Osteocyte (in vitro differentiated cells): ENCODE measurements around the gene NEUROD2. TPM values are rescaled to one million over a fixed set of nuclear protein-coding genes. Genes with fewer than 3 reads are reported as not detected.

ENCODE experiments used
- DNase-seq: peaks from one replicate; pipeline ENCODE4 v3.0.0; 2021; ENCODE audit warnings: mixed read lengths; ENCODE audit not compliant: unreplicated experiment; ENCODE audit errors: extremely low spot score
- H3K27ac Mint-ChIP-seq: one replicate; pipeline ENCODE4 v1.8.0; 2021; ENCODE audit warnings: mild to moderate bottlenecking, mixed read lengths; ENCODE audit not compliant: unreplicated experiment
- H3K27me3 Mint-ChIP-seq: one replicate; pipeline ENCODE4 v1.8.0; 2021; ENCODE audit warnings: mixed read lengths; ENCODE audit not compliant: unreplicated experiment
- H3K36me3 Mint-ChIP-seq: one replicate; pipeline ENCODE4 v1.8.0; 2021; ENCODE audit warnings: mixed read lengths; ENCODE audit not compliant: unreplicated experiment
- H3K4me1 Mint-ChIP-seq: one replicate; pipeline ENCODE4 v1.8.0; 2021; ENCODE audit warnings: mixed read lengths; ENCODE audit not compliant: unreplicated experiment
- H3K4me3 Mint-ChIP-seq: one replicate; pipeline ENCODE4 v1.8.0; 2021; ENCODE audit warnings: mild to moderate bottlenecking, moderate library complexity, mixed read lengths; ENCODE audit not compliant: unreplicated experiment
- H3K9me3 Mint-ChIP-seq: one replicate; pipeline ENCODE4 v1.8.0; 2021; ENCODE audit warnings: mixed read lengths; ENCODE audit not compliant: unreplicated experiment
- CTCF ChIP-seq: fragments of 200-600 bp; sonication (generic); IDR thresholded peaks from 2 replicates; pipeline ENCODE4 v1.5.0; 2021; ENCODE audit warnings: antibody characterized with exemption, mild to moderate bottlenecking, moderate library complexity
- total RNA-seq: library from RNA; stranded (reverse); gene quantifications from 2 replicates; pipeline ENCODE4 v1.2.1, GENCODE V29; 2021

The NEUROD2 gene
- total RNA-seq, 1 donor from 2014 or later, result not detected

- H3K36me3 Mint-ChIP-seq, result peaks cover 3% of the 10 kb centered on the region
- peaks cover 83% of the 10 kb centered on the region for H3K27me3 Mint-ChIP-seq
- H3K9me3 Mint-ChIP-seq, result no peaks in the 10 kb centered on the region
- DNase-seq, result no peak
- no peak overlapping the region for H3K4me3 Mint-ChIP-seq
- H3K27ac Mint-ChIP-seq, result no peak overlapping the region
- H3K4me1 Mint-ChIP-seq, result peaks cover 22% of the 10 kb centered on the region
- no peak for TF ChIP-seq CTCF
Observed at GRCh38 chr17:39600997-39601597, 6.6 kb downstream of the NEUROD2 start.

- H3K36me3 Mint-ChIP-seq, result peaks cover 3% of the 10 kb centered on the region
Observed at GRCh38 chr17:39600288-39600996, 7.3 kb downstream of the NEUROD2 start.

DNA sequence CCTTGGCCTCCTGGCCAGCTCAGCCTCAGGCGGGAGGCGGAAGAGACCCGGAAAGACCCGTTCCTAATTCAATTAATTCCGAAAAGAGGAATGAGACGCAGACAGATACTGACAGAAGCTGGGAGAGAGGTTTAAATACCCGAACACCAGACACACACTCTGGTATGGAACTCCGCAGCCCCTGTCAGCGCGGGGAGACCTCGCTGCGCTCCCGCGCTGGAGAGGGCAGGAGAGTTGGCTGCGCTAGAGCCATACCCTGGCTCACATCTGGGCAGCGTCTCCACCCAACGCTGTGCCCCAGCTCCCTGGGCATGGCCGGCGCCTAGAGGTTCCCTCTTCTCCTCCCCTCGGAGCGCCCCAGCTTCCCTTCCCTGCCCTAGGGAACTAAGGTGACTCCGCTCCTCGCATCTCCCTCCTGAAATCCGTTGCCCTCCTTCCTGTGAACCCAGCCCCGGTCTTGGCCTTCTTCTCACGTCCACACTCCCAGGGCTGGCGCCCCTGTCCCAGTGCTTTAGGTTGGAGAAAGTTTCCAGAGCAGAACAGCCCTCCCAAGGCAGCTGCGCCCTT, 8.0 kb downstream of the NEUROD2 start:
- no peak for DNase-seq
- no peak overlapping the region for H3K4me3 Mint-ChIP-seq
- peaks cover 88% of the 10 kb centered on the region for H3K27me3 Mint-ChIP-seq
- H3K36me3 Mint-ChIP-seq, result peaks cover 3% of the 10 kb centered on the region
- TF ChIP-seq CTCF, result no peak
- peaks cover 17% of the 10 kb centered on the region for H3K4me1 Mint-ChIP-seq
- no peaks in the 10 kb centered on the region for H3K9me3 Mint-ChIP-seq
- no peak overlapping the region for H3K27ac Mint-ChIP-seq

More at GRCh38 chr17:39600288-39600996, 7.3 kb downstream of the NEUROD2 start:
- H3K4me3 Mint-ChIP-seq, result no peak overlapping the region
- peaks cover 85% of the 10 kb centered on the region for H3K27me3 Mint-ChIP-seq
- no peaks in the 10 kb centered on the region for H3K9me3 Mint-ChIP-seq
- DNase-seq, result no peak
- peaks cover 19% of the 10 kb centered on the region for H3K4me1 Mint-ChIP-seq
- H3K27ac Mint-ChIP-seq, result no peak overlapping the region
- no peak for TF ChIP-seq CTCF

DNA sequence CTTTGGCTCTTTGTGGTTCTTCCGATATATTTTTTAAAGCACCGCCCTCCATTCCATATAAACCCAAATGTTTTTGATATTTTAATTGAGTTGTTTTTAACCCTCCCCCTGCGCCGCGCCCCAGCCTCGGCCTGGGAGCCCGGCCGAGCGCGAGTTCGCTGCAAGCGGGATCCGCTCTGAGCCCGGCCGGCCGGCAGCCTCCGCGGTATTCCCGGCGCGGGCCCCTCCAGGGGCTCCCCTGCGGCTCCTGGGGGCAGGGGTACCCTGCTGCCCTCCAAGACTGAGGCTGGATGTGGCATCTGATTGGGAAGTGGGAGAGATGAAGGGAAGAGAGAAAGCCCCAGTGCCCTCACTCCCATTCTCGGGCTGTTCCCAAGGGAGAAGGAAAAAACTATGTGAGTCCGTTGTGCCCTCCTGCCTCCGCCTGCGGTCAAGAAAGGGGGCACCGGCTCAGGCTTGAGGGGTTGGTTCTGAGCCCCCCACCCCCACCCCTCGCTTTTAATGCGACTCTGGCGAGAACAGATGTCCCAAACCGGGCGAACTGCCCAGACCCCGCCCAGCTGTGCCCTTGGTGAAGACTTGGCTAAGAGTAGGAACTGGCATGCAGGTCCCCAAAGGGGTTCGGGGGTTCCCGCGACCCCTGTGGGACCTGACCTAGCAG, 8.6 kb downstream of the NEUROD2 start:
- Mint-ChIP-seq H3K27me3 (peaks cover 91% of the 10 kb centered on the region), H3K4me3 (no peak overlapping the region), H3K4me1 (peaks cover 17% of the 10 kb centered on the region), H3K36me3 (peaks cover 3% of the 10 kb centered on the region), H3K9me3 (no peaks in the 10 kb centered on the region), H3K27ac (no peak overlapping the region)
- no peak for DNase-seq
- TF ChIP-seq CTCF, result no peak

DNA sequence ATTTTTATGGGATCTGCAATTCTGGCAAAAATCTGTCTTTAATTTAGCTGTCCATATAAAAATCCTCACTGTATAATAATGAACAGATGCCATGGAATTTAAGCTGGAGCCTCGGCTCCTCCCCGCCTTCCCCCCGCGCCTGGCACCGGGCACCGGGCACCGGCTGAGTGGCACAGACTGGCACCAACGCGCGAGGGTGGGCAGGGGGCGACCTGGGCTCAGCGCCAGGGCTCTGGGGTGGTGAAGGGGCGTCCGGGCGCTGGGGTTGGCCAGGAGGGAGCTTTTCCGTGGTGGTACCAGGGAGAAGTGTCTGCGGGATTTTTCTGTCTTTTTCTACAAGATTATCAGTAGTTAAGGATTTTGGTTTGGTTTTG, 9.1 kb downstream of the NEUROD2 start:
- TF ChIP-seq CTCF, result no peak
- no peak overlapping the region for H3K27ac Mint-ChIP-seq
- H3K27me3 Mint-ChIP-seq, result peaks cover 94% of the 10 kb centered on the region
- H3K9me3 Mint-ChIP-seq, result no peaks in the 10 kb centered on the region
- H3K4me3 Mint-ChIP-seq, result no peak overlapping the region
- peaks cover 17% of the 10 kb centered on the region for H3K4me1 Mint-ChIP-seq
- no peak for DNase-seq
- H3K36me3 Mint-ChIP-seq, result peaks cover 3% of the 10 kb centered on the region
